GM12878 (cell line): ENCODE results near the gene RGS12. TPM values are rescaled to one million over a fixed set of nuclear protein-coding genes. Genes with fewer than 3 reads are reported as not detected.

Source experiments
- ESRRA ChIP-seq: IDR thresholded peaks from 2 replicates; pipeline ENCODE4 v1.6.1; 2012; ENCODE audit warnings: mild to moderate bottlenecking, low read length, improper control_type of control experiment
- MYB ChIP-seq: fragments of 150-350 bp; IDR thresholded peaks from 2 replicates; pipeline ENCODE4 v1.6.1; 2014; ENCODE audit warnings: mild to moderate bottlenecking, low read depth, low read length, borderline replicate concordance
- PAX5 ChIP-seq: IDR thresholded peaks from 2 replicates; pipeline ENCODE4 v1.6.1; 2011; ENCODE audit warnings: low read depth, low read length, borderline replicate concordance
- TCF3 ChIP-seq: IDR thresholded peaks from 2 replicates; pipeline ENCODE4 v1.6.1; 2012; ENCODE audit warnings: low read depth, mild to moderate bottlenecking, low read length, borderline replicate concordance; ENCODE audit not compliant: insufficient read depth
- polyA plus RNA-seq, 11 experiments: library from polyadenylated mRNA; depleted of rRNA in 4 of 11; unstranded in 6 of 11; stranded (reverse) in 5 of 11; fragments of >200 nt; fragmentation: Nextera tagmentation in 4 of 11; fragmentation: Illumina TruSeq in 1 of 11; extraction: Ambion mirVana in 4 of 11; extraction: Trizol in 1 of 11; gene quantifications; 1 replicate in 1 of 11; 2 replicates in 10 of 11; pipeline versions ENCODE4 v1.2.1 to v1.2.3, GENCODE V29; 2011 to 2016; ENCODE audit warnings: inconsistent platforms in 2 of 11, missing spikeins in 2 of 11, low read depth in 1 of 11
- total RNA-seq, 4 experiments: library from RNA; depleted of rRNA in 3 of 4; stranded (reverse); fragments of >200 nt in 3 of 4; fragmentation: Illumina TruSeq in 1 of 4; extraction: Trizol in 1 of 4; gene quantifications; 2 replicates each; pipeline versions ENCODE4 v1.2.1 to v1.2.3, GENCODE V29; 2013 to 2021
- TF ChIP-seq, protein P1 (sequence below): fragments of 450-650 bp; IDR thresholded peaks from 2 replicates; pipeline ENCODE4 v1.6.1; 2018; ENCODE audit warnings: borderline replicate concordance, mild to moderate bottlenecking; ENCODE audit not compliant: partially characterized antibody
- TF ChIP-seq, protein P2 (sequence below): fragments of 450-650 bp; IDR thresholded peaks from 2 replicates; pipeline ENCODE4 v1.6.1; 2016; ENCODE audit warnings: mild to moderate bottlenecking
- TF ChIP-seq, protein P3 (sequence below): IDR thresholded peaks from 2 replicates; pipeline ENCODE4 v1.6.1; 2011; ENCODE audit warnings: low read depth, mild to moderate bottlenecking, low read length, moderate library complexity, borderline replicate concordance; ENCODE audit errors: extremely low read depth
- TF ChIP-seq, protein P4 (sequence below): fragments of 450-650 bp; IDR thresholded peaks from 2 replicates; pipeline ENCODE4 v1.6.1; 2016; ENCODE audit warnings: mild to moderate bottlenecking

RGS12 gene
- total and polyA plus RNA-seq, 10 of the 15 experiments (the other 5 are each of a cell fraction or from before 2014, with no cell fraction given): 0.02 to 2.2 (median 0.73) TPM

- TF ChIP-seq, protein P1, sequence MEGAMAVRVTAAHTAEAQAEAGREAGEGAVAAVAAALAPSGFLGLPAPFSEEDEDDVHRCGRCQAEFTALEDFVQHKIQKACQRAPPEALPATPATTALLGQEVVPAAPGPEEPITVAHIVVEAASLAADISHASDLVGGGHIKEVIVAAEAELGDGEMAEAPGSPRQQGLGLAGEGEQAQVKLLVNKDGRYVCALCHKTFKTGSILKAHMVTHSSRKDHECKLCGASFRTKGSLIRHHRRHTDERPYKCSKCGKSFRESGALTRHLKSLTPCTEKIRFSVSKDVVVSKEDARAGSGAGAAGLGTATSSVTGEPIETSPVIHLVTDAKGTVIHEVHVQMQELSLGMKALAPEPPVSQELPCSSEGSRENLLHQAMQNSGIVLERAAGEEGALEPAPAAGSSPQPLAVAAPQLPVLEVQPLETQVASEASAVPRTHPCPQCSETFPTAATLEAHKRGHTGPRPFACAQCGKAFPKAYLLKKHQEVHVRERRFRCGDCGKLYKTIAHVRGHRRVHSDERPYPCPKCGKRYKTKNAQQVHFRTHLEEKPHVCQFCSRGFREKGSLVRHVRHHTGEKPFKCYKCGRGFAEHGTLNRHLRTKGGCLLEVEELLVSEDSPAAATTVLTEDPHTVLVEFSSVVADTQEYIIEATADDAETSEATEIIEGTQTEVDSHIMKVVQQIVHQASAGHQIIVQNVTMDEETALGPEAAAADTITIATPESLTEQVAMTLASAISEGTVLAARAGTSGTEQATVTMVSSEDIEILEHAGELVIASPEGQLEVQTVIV: no peak
- no peak for TF ChIP-seq MYB
- no peak for TF ChIP-seq ESRRA
- TF ChIP-seq, protein P2, sequence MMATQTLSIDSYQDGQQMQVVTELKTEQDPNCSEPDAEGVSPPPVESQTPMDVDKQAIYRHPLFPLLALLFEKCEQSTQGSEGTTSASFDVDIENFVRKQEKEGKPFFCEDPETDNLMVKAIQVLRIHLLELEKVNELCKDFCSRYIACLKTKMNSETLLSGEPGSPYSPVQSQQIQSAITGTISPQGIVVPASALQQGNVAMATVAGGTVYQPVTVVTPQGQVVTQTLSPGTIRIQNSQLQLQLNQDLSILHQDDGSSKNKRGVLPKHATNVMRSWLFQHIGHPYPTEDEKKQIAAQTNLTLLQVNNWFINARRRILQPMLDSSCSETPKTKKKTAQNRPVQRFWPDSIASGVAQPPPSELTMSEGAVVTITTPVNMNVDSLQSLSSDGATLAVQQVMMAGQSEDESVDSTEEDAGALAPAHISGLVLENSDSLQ: no peak
- TF ChIP-seq, protein P3, sequence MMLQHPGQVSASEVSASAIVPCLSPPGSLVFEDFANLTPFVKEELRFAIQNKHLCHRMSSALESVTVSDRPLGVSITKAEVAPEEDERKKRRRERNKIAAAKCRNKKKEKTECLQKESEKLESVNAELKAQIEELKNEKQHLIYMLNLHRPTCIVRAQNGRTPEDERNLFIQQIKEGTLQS: no peak
- TF ChIP-seq TCF3: no peak
- no peak for TF ChIP-seq PAX5
- TF ChIP-seq, protein P4, sequence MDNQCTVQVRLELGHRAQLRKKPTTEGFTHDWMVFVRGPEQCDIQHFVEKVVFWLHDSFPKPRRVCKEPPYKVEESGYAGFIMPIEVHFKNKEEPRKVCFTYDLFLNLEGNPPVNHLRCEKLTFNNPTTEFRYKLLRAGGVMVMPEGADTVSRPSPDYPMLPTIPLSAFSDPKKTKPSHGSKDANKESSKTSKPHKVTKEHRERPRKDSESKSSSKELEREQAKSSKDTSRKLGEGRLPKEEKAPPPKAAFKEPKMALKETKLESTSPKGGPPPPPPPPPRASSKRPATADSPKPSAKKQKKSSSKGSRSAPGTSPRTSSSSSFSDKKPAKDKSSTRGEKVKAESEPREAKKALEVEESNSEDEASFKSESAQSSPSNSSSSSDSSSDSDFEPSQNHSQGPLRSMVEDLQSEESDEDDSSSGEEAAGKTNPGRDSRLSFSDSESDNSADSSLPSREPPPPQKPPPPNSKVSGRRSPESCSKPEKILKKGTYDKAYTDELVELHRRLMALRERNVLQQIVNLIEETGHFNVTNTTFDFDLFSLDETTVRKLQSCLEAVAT: no peak
Observed at GRCh38 chr4:3269105-3269927, 23.5 kb upstream of the RGS12 start (continued).
